ENCODE results near the gene KAZN. TPM values are rescaled to one million over a fixed set of nuclear protein-coding genes. Genes with fewer than 3 reads are reported as not detected.

Gene KAZN
- total and polyA plus RNA-seq, 2 donors (not counting 1 experiment from before 2014, with no cell fraction given), result 3.4 to 5.0 TPM

DNA sequence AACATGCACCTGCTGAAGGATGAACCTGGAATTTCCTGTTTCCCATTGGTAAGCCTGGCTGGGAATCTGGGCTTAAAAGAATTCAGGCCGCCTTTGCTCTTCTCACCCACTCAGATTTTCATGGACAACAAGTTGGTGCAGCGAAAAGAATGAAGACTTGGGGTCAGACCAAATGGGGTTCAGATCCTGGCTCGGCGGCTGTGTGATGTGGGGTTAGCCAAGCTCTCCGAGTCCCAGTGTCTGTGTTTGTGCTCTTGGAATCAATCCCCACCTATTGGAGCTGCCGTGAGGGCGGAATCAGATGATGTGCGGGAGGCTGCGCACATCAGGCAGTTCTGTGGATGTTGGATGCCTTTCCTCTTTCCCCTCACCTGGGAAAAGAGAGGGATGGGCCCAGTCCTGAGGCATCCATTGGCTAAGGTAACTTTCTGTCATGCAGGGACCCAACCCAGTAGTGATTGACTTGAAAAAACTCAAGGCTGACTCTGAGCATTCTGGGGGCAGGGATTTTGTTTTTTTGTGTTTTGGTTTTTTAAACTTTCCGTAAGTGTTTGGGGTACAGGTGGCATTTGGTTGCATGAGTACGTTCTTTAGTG is 228.3 kb downstream of the KAZN start:
- no peaks in the 10 kb centered on the region for H3K36me3 ChIP-seq (ENCODE audit: control insufficient read depth, insufficient read depth, low read length)
- no peak overlapping the region for H3K27ac ChIP-seq (ENCODE audit: insufficient read depth, low read length)
- no peak overlapping the region for H2AFZ ChIP-seq (ENCODE audit: low read length)
- no peaks in the 10 kb centered on the region for H3K27me3 ChIP-seq (ENCODE audit: control insufficient read depth, insufficient read depth, low read length)
- TF ChIP-seq, protein P1, sequence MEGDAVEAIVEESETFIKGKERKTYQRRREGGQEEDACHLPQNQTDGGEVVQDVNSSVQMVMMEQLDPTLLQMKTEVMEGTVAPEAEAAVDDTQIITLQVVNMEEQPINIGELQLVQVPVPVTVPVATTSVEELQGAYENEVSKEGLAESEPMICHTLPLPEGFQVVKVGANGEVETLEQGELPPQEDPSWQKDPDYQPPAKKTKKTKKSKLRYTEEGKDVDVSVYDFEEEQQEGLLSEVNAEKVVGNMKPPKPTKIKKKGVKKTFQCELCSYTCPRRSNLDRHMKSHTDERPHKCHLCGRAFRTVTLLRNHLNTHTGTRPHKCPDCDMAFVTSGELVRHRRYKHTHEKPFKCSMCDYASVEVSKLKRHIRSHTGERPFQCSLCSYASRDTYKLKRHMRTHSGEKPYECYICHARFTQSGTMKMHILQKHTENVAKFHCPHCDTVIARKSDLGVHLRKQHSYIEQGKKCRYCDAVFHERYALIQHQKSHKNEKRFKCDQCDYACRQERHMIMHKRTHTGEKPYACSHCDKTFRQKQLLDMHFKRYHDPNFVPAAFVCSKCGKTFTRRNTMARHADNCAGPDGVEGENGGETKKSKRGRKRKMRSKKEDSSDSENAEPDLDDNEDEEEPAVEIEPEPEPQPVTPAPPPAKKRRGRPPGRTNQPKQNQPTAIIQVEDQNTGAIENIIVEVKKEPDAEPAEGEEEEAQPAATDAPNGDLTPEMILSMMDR (conservative IDR thresholded peaks at IDR 0.05 in 1 of 2, IDR thresholded peaks at IDR 0.05 in 1 of 2; ENCODE audit: low read depth in 1 of 2, low read length in 2 of 2), result no peak
- TF ChIP-seq EZH2 (IDR thresholded peaks at IDR 0.05; ENCODE audit: low read length, missing control alignments), result no peak
- H3K4me2 ChIP-seq (ENCODE audit: extremely low read depth, insufficient read depth, low read length), result no peak overlapping the region
- H3K9me3 ChIP-seq (ENCODE audit: control insufficient read depth, insufficient read depth, low read depth, low read length), result no peaks in the 10 kb centered on the region
- H4K20me1 ChIP-seq (ENCODE audit: control insufficient read depth, extremely low read depth, insufficient read depth, low read length), result no peaks in the 10 kb centered on the region
- H3K4me3 ChIP-seq (replicated peaks in 1 of 4; ENCODE audit: control extremely low read depth in 1 of 4, insufficient read depth in 1 of 4, low read depth in 3 of 4, low read length in 4 of 4), result no peak overlapping the region
- H3K4me1 ChIP-seq (ENCODE audit: control insufficient read depth, extremely low read depth, insufficient read depth, low read length), result peaks cover 7% of the 10 kb centered on the region
- H3K9ac ChIP-seq (ENCODE audit: insufficient read depth, low read length), result no peak overlapping the region
- DNase-seq (ENCODE audit: low read depth in 2 of 2), result no peak
- H3K79me2 ChIP-seq (ENCODE audit: control insufficient read depth, insufficient read depth, low read length), result no peaks in the 10 kb centered on the region

- Histone ChIP-seq H3K4me2 (ENCODE audit: extremely low read depth, insufficient read depth, low read length) (no peak overlapping the region), H2AFZ (ENCODE audit: low read length) (no peak overlapping the region), H3K27ac (ENCODE audit: insufficient read depth, low read length) (no peak overlapping the region)
Observed at GRCh38 chr1:14827870-14828269, 229.4 kb downstream of the KAZN start.

GRCh38 chr1:14828665-14829064 is 230.2 kb downstream of the KAZN start:
- H4K20me1 ChIP-seq (ENCODE audit: control insufficient read depth, extremely low read depth, insufficient read depth, low read length), result no peaks in the 10 kb centered on the region
- no peaks in the 10 kb centered on the region for H3K9me3 ChIP-seq (ENCODE audit: control insufficient read depth, insufficient read depth, low read depth, low read length)
- H3K4me2 ChIP-seq (ENCODE audit: extremely low read depth, insufficient read depth, low read length), result no peak overlapping the region
- no peaks in the 10 kb centered on the region for H3K79me2 ChIP-seq (ENCODE audit: control insufficient read depth, insufficient read depth, low read length)
- no peak overlapping the region for H3K4me3 ChIP-seq (replicated peaks in 1 of 4; ENCODE audit: control extremely low read depth in 1 of 4, insufficient read depth in 1 of 4, low read depth in 3 of 4, low read length in 4 of 4)
- H3K36me3 ChIP-seq (ENCODE audit: control insufficient read depth, insufficient read depth, low read length), result no peaks in the 10 kb centered on the region
- H3K27me3 ChIP-seq (ENCODE audit: control insufficient read depth, insufficient read depth, low read length), result no peaks in the 10 kb centered on the region
- DNase-seq (ENCODE audit: low read depth in 2 of 2), result no peak
- no peak overlapping the region for H3K27ac ChIP-seq (ENCODE audit: insufficient read depth, low read length)
- H2AFZ ChIP-seq (ENCODE audit: low read length), result no peak overlapping the region
- TF ChIP-seq EZH2 (IDR thresholded peaks at IDR 0.05; ENCODE audit: low read length, missing control alignments), result no peak
- TF ChIP-seq, protein P1 (conservative IDR thresholded peaks at IDR 0.05 in 1 of 2, IDR thresholded peaks at IDR 0.05 in 1 of 2; ENCODE audit: low read depth in 1 of 2, low read length in 2 of 2), result no peak
- H3K4me1 ChIP-seq (ENCODE audit: control insufficient read depth, extremely low read depth, insufficient read depth, low read length), result peaks cover 7% of the 10 kb centered on the region
- H3K9ac ChIP-seq (ENCODE audit: insufficient read depth, low read length), result no peak overlapping the region

More at GRCh38 chr1:14827870-14828269, 229.4 kb downstream of the KAZN start:
- peaks cover 7% of the 10 kb centered on the region for H3K4me1 ChIP-seq (ENCODE audit: control insufficient read depth, extremely low read depth, insufficient read depth, low read length)
- H3K4me3 ChIP-seq (replicated peaks in 1 of 4; ENCODE audit: control extremely low read depth in 1 of 4, insufficient read depth in 1 of 4, low read depth in 3 of 4, low read length in 4 of 4), result no peak overlapping the region
- H3K9me3 ChIP-seq (ENCODE audit: control insufficient read depth, insufficient read depth, low read depth, low read length), result no peaks in the 10 kb centered on the region
- H3K36me3 ChIP-seq (ENCODE audit: control insufficient read depth, insufficient read depth, low read length), result no peaks in the 10 kb centered on the region
- no peaks in the 10 kb centered on the region for H3K79me2 ChIP-seq (ENCODE audit: control insufficient read depth, insufficient read depth, low read length)
- no peak for DNase-seq (ENCODE audit: low read depth in 2 of 2)
- H3K9ac ChIP-seq (ENCODE audit: insufficient read depth, low read length), result no peak overlapping the region
- TF ChIP-seq, protein P1 (conservative IDR thresholded peaks at IDR 0.05 in 1 of 2, IDR thresholded peaks at IDR 0.05 in 1 of 2; ENCODE audit: low read depth in 1 of 2, low read length in 2 of 2), result no peak
- TF ChIP-seq EZH2 (IDR thresholded peaks at IDR 0.05; ENCODE audit: low read length, missing control alignments), result no peak
- no peaks in the 10 kb centered on the region for H4K20me1 ChIP-seq (ENCODE audit: control insufficient read depth, extremely low read depth, insufficient read depth, low read length)
- no peaks in the 10 kb centered on the region for H3K27me3 ChIP-seq (ENCODE audit: control insufficient read depth, insufficient read depth, low read length)

Measured in fibroblast of lung (primary cell).